ENCODE results near the gene CACNA1C.

Gene CACNA1C

GRCh38 chr12:2312175-2312574 is 259.4 kb downstream of the CACNA1C start:
- DNase-seq (ENCODE audit: low read depth in 1 of 2, low spot score in 1 of 2), result no peak

- DNase-seq (ENCODE audit: low read depth in 1 of 2, low spot score in 1 of 2), result no peak
These were observed 260.0 kb downstream of the CACNA1C start for GRCh38 chr12:2312770-2313169.

GRCh38 chr12:2314492-2314891 is 261.7 kb downstream of the CACNA1C start:
- no peak for DNase-seq (ENCODE audit: low read depth in 1 of 2, low spot score in 1 of 2)

GRCh38 chr12:2317772-2318171 is 265.0 kb downstream of the CACNA1C start:
- DNase-seq (ENCODE audit: low read depth in 1 of 2, low spot score in 1 of 2), result no peak

GRCh38 chr12:2318286-2318685 is 265.5 kb downstream of the CACNA1C start:
- DNase-seq (ENCODE audit: low read depth in 1 of 2, low spot score in 1 of 2), result no peak

- DNase-seq (ENCODE audit: low read depth in 1 of 2, low spot score in 1 of 2), result no peak
These were observed 266.3 kb downstream of the CACNA1C start for GRCh38 chr12:2319136-2319535.

- no peak for DNase-seq (ENCODE audit: low read depth in 1 of 2, low spot score in 1 of 2)
These were observed 267.1 kb downstream of the CACNA1C start for GRCh38 chr12:2319737-2320506.

GRCh38 chr12:2320841-2321240 is 268.1 kb downstream of the CACNA1C start:
- DNase-seq (ENCODE audit: low read depth in 1 of 2, low spot score in 1 of 2), result no peak

- DNase-seq (ENCODE audit: low read depth in 1 of 2, low spot score in 1 of 2), result no peak
These were observed 269.9 kb downstream of the CACNA1C start for GRCh38 chr12:2322554-2323120.

GRCh38 chr12:2323532-2324255 is 270.9 kb downstream of the CACNA1C start:
- DNase-seq (ENCODE audit: low read depth in 1 of 2, low spot score in 1 of 2), result no peak

GRCh38 chr12:2324387-2324786 is 271.6 kb downstream of the CACNA1C start:
- DNase-seq (ENCODE audit: low read depth in 1 of 2, low spot score in 1 of 2), result no peak

GRCh38 chr12:2325519-2325918 is 272.7 kb downstream of the CACNA1C start:
- DNase-seq (ENCODE audit: low read depth in 1 of 2, low spot score in 1 of 2), result no peak

GRCh38 chr12:2326470-2326869 is 273.7 kb downstream of the CACNA1C start:
- DNase-seq (ENCODE audit: low read depth in 1 of 2, low spot score in 1 of 2), result no peak

GRCh38 chr12:2328661-2329060 is 275.9 kb downstream of the CACNA1C start:
- DNase-seq (ENCODE audit: low read depth in 1 of 2, low spot score in 1 of 2), result no peak

GRCh38 chr12:2329661-2330210 is 276.9 kb downstream of the CACNA1C start:
- no peak for DNase-seq (ENCODE audit: low read depth in 1 of 2, low spot score in 1 of 2)

GRCh38 chr12:2332236-2332635 is 279.4 kb downstream of the CACNA1C start:
- no peak for DNase-seq (ENCODE audit: low read depth in 1 of 2, low spot score in 1 of 2)

GRCh38 chr12:2332947-2333346 is 280.2 kb downstream of the CACNA1C start:
- DNase-seq (ENCODE audit: low read depth in 1 of 2, low spot score in 1 of 2), result no peak

- no peak for DNase-seq (ENCODE audit: low read depth in 1 of 2, low spot score in 1 of 2)
These were observed 280.9 kb downstream of the CACNA1C start for GRCh38 chr12:2333491-2334195.

- DNase-seq (ENCODE audit: low read depth in 1 of 2, low spot score in 1 of 2), result no peak
These were observed 281.5 kb downstream of the CACNA1C start for GRCh38 chr12:2334271-2334670.

GRCh38 chr12:2334689-2335088 is 281.9 kb downstream of the CACNA1C start:
- no peak for DNase-seq (ENCODE audit: low read depth in 1 of 2, low spot score in 1 of 2)

GRCh38 chr12:2335109-2335508 is 282.3 kb downstream of the CACNA1C start:
- DNase-seq (ENCODE audit: low read depth in 1 of 2, low spot score in 1 of 2), result no peak

All from activated CD4-positive, alpha-beta T cell treated with anti-CD3 and anti-CD28 coated beads, Interleukin-2, amount 50 U/mL, for 24 hours (primary cell).